Measurements from ENCODE around the gene MAZ. TPM values are rescaled to one million over a fixed set of nuclear protein-coding genes. Genes with fewer than 3 reads are reported as not detected.
A peak's percentile ranks its signal among the peaks of the same experiment; 100 is the strongest.

MAZ gene
- total and polyA plus RNA-seq, 2 of the 13 experiments (the other 11 are each of a cell fraction or from before 2014, with no cell fraction given): 203 to 277 TPM

- peak; percentile 77 for TF ChIP-seq PTBP1 (IDR thresholded peaks at IDR 0.05; ENCODE audit: low read depth, low read length, poor library complexity, severe bottlenecking)
- TF ChIP-seq ATF1 (CRISPR knock-in tag; IDR thresholded peaks at IDR 0.05): no peak; the same call in 1 of the 2 replicates
- peak; percentile 89 for TF ChIP-seq ASH2L (IDR thresholded peaks at IDR 0.05; ENCODE audit: insufficient read length, low read depth, low read length)
- TF ChIP-seq ZNF75D (CRISPR knock-in tag; IDR thresholded peaks at IDR 0.05; ENCODE audit: borderline replicate concordance): no peak
- TF ChIP-seq GATA4 (IDR thresholded peaks at IDR 0.05; ENCODE audit: borderline replicate concordance, low read depth): peak; percentile 61
- 0 out of 2 replicates have a peak, but pooled peaks have one; percentile 67 for TF ChIP-seq ZSCAN30 (CRISPR knock-in tag; IDR thresholded peaks at IDR 0.05)
- TF ChIP-seq ZNF687 (CRISPR knock-in tag; IDR thresholded peaks at IDR 0.05): peak; percentile 94
- 0 out of 2 replicates have a peak, but pooled peaks have one; percentile 62 for TF ChIP-seq TERF1 (CRISPR knock-in tag; IDR thresholded peaks at IDR 0.05)
- TF ChIP-seq HHEX (CRISPR knock-in tag; IDR thresholded peaks at IDR 0.05): no peak
- 0 out of 2 replicates have a peak, but pooled peaks have one; percentile 25 for TF ChIP-seq TOE1 (CRISPR knock-in tag; IDR thresholded peaks at IDR 0.05)
- TF ChIP-seq ZNF496 (CRISPR knock-in tag; IDR thresholded peaks at IDR 0.05; ENCODE audit: insufficient replicate concordance): no peak
- TF ChIP-seq, protein P1, sequence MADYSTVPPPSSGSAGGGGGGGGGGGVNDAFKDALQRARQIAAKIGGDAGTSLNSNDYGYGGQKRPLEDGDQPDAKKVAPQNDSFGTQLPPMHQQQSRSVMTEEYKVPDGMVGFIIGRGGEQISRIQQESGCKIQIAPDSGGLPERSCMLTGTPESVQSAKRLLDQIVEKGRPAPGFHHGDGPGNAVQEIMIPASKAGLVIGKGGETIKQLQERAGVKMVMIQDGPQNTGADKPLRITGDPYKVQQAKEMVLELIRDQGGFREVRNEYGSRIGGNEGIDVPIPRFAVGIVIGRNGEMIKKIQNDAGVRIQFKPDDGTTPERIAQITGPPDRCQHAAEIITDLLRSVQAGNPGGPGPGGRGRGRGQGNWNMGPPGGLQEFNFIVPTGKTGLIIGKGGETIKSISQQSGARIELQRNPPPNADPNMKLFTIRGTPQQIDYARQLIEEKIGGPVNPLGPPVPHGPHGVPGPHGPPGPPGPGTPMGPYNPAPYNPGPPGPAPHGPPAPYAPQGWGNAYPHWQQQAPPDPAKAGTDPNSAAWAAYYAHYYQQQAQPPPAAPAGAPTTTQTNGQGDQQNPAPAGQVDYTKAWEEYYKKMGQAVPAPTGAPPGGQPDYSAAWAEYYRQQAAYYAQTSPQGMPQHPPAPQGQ (CRISPR knock-in tag; IDR thresholded peaks at IDR 0.05; ENCODE audit: borderline replicate concordance): peak; percentile 94; the same call in 1 of the 2 replicates
- TF ChIP-seq ZNF558 (CRISPR knock-in tag; IDR thresholded peaks at IDR 0.05; ENCODE audit: borderline replicate concordance): peak; percentile 22; the same call in 1 of the 2 replicates
- TF ChIP-seq ZNF343 (CRISPR knock-in tag; IDR thresholded peaks at IDR 0.05): peak; percentile 94
- peak; percentile 83; the same call in 1 of the 2 replicates for TF ChIP-seq ZNF772 (CRISPR knock-in tag; IDR thresholded peaks at IDR 0.05)
- TF ChIP-seq RBM39 (IDR thresholded peaks at IDR 0.05; ENCODE audit: low read depth, low read length, poor library complexity, severe bottlenecking): peak; percentile 92
- TF ChIP-seq MAFF (IDR thresholded peaks at IDR 0.05; ENCODE audit: low read depth, low read length): no peak
- TF ChIP-seq, protein P2, sequence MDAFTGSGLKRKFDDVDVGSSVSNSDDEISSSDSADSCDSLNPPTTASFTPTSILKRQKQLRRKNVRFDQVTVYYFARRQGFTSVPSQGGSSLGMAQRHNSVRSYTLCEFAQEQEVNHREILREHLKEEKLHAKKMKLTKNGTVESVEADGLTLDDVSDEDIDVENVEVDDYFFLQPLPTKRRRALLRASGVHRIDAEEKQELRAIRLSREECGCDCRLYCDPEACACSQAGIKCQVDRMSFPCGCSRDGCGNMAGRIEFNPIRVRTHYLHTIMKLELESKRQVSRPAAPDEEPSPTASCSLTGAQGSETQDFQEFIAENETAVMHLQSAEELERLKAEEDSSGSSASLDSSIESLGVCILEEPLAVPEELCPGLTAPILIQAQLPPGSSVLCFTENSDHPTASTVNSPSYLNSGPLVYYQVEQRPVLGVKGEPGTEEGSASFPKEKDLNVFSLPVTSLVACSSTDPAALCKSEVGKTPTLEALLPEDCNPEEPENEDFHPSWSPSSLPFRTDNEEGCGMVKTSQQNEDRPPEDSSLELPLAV (CRISPR knock-in tag; conservative IDR thresholded peaks at IDR 0.05; ENCODE audit: low read depth): peak; percentile 53; the same call in 1 of the 2 replicates
Observed at GRCh38 chr16:29815793-29816693, 9.7 kb downstream of the MAZ start, which contains the start of gene PAGR1 (continued).

Data from HepG2 (cell line).